Vagina (tissue), 2 donors: ENCODE measurements around the gene FCHSD2.

Experiments used
- CTCF ChIP-seq, 3 experiments: fragments of 450-650 bp in 2 of 3; fragments of 200-600 bp in 1 of 3; sonication (generic) in 1 of 3; IDR thresholded peaks; one replicate each; pipeline ENCODE4 v1.5.1; 2017 to 2019; ENCODE audit warnings: antibody characterized with exemption in 3 of 3, mild to moderate bottlenecking in 2 of 3, moderate library complexity in 2 of 3
- POLR2A ChIP-seq, 2 donors: fragments of 450-650 bp; IDR thresholded peaks; one replicate each; pipeline ENCODE4 v1.6.1; 2017; ENCODE audit warnings: antibody characterized with exemption in 2 of 2, mild to moderate bottlenecking in 2 of 2, moderate library complexity in 2 of 2
- POLR2AphosphoS5 ChIP-seq, 2 donors: sonication (generic); formaldehyde crosslinking; IDR thresholded peaks; one replicate each; pipeline ENCODE4 v1.9.0; 2017; ENCODE audit warnings: antibody characterized with exemption in 2 of 2, mild to moderate bottlenecking in 2 of 2, low read depth in 1 of 2; ENCODE audit not compliant: insufficient read depth in 1 of 2

- no peak for TF ChIP-seq CTCF (IDR thresholded peaks at IDR 0.05)
- no peak for TF ChIP-seq POLR2A (IDR thresholded peaks at IDR 0.05)
- no peak for TF ChIP-seq POLR2AphosphoS5 (IDR thresholded peaks at IDR 0.05; ENCODE audit: insufficient read depth in 1 of 2, low read depth in 1 of 2)
Measured at GRCh38 chr11:73173755-73174494, 31.8 kb upstream of the FCHSD2 start.
